K562 (cell line): ENCODE results near the gene RNF144A.

Source experiments
- BRCA1 ChIP-seq, 2 experiments: fragments of 450-650 bp in 1 of 2; sonication (generic) in 1 of 2; formaldehyde crosslinking in 1 of 2; IDR thresholded peaks; 2 replicates each; pipeline versions ENCODE4 v1.5.0 to v1.6.1; 2017 to 2020; ENCODE audit warnings: mild to moderate bottlenecking in 1 of 2, missing genetic modification reagents in 1 of 2
- E2F1 ChIP-seq: sonication (generic); formaldehyde crosslinking; IDR thresholded peaks from 2 replicates; pipeline ENCODE4 v1.8.1; 2023; ENCODE audit warnings: mild to moderate bottlenecking, missing genetic modification reagents, moderate library complexity
- KAT7 ChIP-seq: sonication (generic); formaldehyde crosslinking; IDR thresholded peaks from 2 replicates; pipeline ENCODE4 v1.8.0; 2022; ENCODE audit warnings: missing genetic modification reagents, mild to moderate bottlenecking, borderline replicate concordance

- no peak for TF ChIP-seq E2F1
- no peak for TF ChIP-seq KAT7 (CRISPR knock-in tag)
- TF ChIP-seq BRCA1 (IDR thresholded peaks at IDR 0.05) = no peak
- no peak for TF ChIP-seq BRCA1 (CRISPR knock-in tag; IDR thresholded peaks at IDR 0.05)
Measured at GRCh38 chr2:7013471-7014160, 96.4 kb downstream of the RNF144A start.
